Measurements from ENCODE around the gene TGM4.

DNA sequence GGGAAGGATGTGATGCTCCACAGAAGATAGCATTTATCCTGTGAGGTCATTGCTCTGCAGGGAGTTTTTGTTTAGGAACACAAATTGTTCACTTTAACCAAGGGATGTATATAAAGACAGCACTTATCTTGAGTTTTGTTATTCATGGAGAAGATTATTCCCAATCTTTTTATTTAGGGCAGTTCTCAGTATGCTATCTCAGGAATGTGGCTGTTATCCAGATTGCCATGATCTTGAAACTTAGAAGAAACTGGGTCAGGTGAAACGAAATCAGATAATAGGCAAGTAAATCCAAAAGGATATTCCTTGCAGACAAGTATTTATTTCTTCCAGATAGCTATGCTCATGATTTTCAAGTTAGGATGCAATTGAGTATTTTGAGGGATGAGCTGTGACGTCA, 32.0 kb upstream of the TGM4 start:
- no peak for TF ChIP-seq STAT1 (conservative IDR thresholded peaks at IDR 0.05)
- no peak for TF ChIP-seq HDAC2 (IDR thresholded peaks at IDR 0.05)
- TF ChIP-seq, protein P1, sequence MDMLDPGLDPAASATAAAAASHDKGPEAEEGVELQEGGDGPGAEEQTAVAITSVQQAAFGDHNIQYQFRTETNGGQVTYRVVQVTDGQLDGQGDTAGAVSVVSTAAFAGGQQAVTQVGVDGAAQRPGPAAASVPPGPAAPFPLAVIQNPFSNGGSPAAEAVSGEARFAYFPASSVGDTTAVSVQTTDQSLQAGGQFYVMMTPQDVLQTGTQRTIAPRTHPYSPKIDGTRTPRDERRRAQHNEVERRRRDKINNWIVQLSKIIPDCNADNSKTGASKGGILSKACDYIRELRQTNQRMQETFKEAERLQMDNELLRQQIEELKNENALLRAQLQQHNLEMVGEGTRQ (IDR thresholded peaks at IDR 0.05; ENCODE audit: borderline replicate concordance, low read depth, low read length): no peak

Data from GM12878 (cell line).